B cell (primary cell): ENCODE measurements around the gene TMEM170B.

Experiments
- CTCF ChIP-seq: fragments of 200-600 bp; IDR thresholded peaks from one replicate; pipeline ENCODE4 v1.8.0; 2022; ENCODE audit warnings: antibody characterized with exemption, mild to moderate bottlenecking
- EZH2 ChIP-seq: IDR thresholded peaks from 2 replicates; pipeline ENCODE4 v1.6.1; 2012; ENCODE audit warnings: borderline replicate concordance, low read depth, mild to moderate bottlenecking, moderate library complexity, low read length; ENCODE audit not compliant: insufficient read depth, poor library complexity, severe bottlenecking

GRCh38 chr6:11542863-11543262, 5.3 kb downstream of the TMEM170B start:
- no peak for TF ChIP-seq CTCF
- TF ChIP-seq EZH2 = no peak
